ENCODE data around the gene GTF3A.

- TF ChIP-seq CTCF (IDR thresholded peaks at IDR 0.05 in 2 of 3, conservative IDR thresholded peaks at IDR 0.05 in 1 of 3; ENCODE audit: borderline replicate concordance in 1 of 3, insufficient read depth in 1 of 3, low read depth in 2 of 3, low read length in 2 of 3), result no peak
- no peak for TF ChIP-seq EZH2 (IDR thresholded peaks at IDR 0.05)
- no peak for TF ChIP-seq RAD21 (IDR thresholded peaks at IDR 0.05; ENCODE audit: low read depth)
- TF ChIP-seq POLR2A (IDR thresholded peaks at IDR 0.05; ENCODE audit: borderline replicate concordance, extremely low read depth, insufficient read depth, insufficient read length), result no peak
- no peak for TF ChIP-seq MAX (IDR thresholded peaks at IDR 0.05)
- no peak for TF ChIP-seq ATF3 (IDR thresholded peaks at IDR 0.05)
- no peak for TF ChIP-seq EGR1 (IDR thresholded peaks at IDR 0.05; ENCODE audit: low read depth)
- no peak for TF ChIP-seq CBX3 (IDR thresholded peaks at IDR 0.05; ENCODE audit: low read depth)
Measured at GRCh38 chr13:27391471-27391870, 32.9 kb upstream of the GTF3A start.

Data from HCT116 (cell line).